GM23248 (cell line): ENCODE measurements around the gene KLHL10. TPM values are rescaled to one million over a fixed set of nuclear protein-coding genes. Genes with fewer than 3 reads are reported as not detected.
A peak's percentile ranks its signal among the peaks of the same experiment; 100 is the strongest.
"Not testable (repeated sequence)": the region's sequence is repeated elsewhere in the genome, so short reads cannot be mapped to it uniquely, and the experiment has no call there.

ENCODE experiments used
- DNase-seq: peaks from one replicate; pipeline ENCODE4 v3.0.0-alpha.2; 2015
- H2AFZ ChIP-seq: fragments of 200-600 bp; sonication (generic); 2 replicates; pipeline ENCODE4 v1.6.1; 2016; ENCODE audit warnings: antibody characterized with exemption
- H3F3A ChIP-seq: fragments of 200-600 bp; sonication (generic); 2 replicates; pipeline ENCODE4 v1.6.1; 2016; ENCODE audit warnings: mild to moderate bottlenecking, antibody characterized with exemption, mixed run types; ENCODE audit not compliant: insufficient read depth
- H3K27ac ChIP-seq: fragments of 200-600 bp; sonication (generic); 2 replicates; pipeline ENCODE4 v1.5.1; 2016; ENCODE audit warnings: mild to moderate bottlenecking
- H3K27me3 ChIP-seq: fragments of 200-600 bp; sonication (generic); replicated peaks from 2 replicates; pipeline ENCODE4 v1.6.1; 2016; ENCODE audit warnings: mild to moderate bottlenecking; ENCODE audit not compliant: insufficient read depth
- H3K36me3 ChIP-seq: fragments of 200-600 bp; sonication (generic); 2 replicates; pipeline ENCODE4 v1.6.1; 2016; ENCODE audit warnings: low read depth, mild to moderate bottlenecking
- H3K4me1 ChIP-seq: fragments of 200-600 bp; sonication (generic); 2 replicates; pipeline ENCODE4 v1.6.1; 2016; ENCODE audit warnings: mild to moderate bottlenecking; ENCODE audit not compliant: insufficient read depth
- H3K4me2 ChIP-seq: fragments of 200-600 bp; sonication (generic); one replicate; pipeline ENCODE4 v1.6.1; 2016; ENCODE audit warnings: mild to moderate bottlenecking; ENCODE audit not compliant: unreplicated experiment
- H3K4me3 ChIP-seq: fragments of 200-600 bp; sonication (generic); 2 replicates; pipeline ENCODE4 v1.5.1; 2016; ENCODE audit warnings: mild to moderate bottlenecking
- H3K79me2 ChIP-seq: fragments of 200-600 bp; sonication (generic); 2 replicates; pipeline ENCODE4 v1.6.1; 2016; ENCODE audit warnings: mild to moderate bottlenecking; ENCODE audit not compliant: insufficient read depth
- H3K9ac ChIP-seq: fragments of 200-600 bp; sonication (generic); 2 replicates; pipeline ENCODE4 v1.6.1; 2016; ENCODE audit warnings: mild to moderate bottlenecking
- H3K9me2 ChIP-seq: fragments of 200-600 bp; sonication (generic); 2 replicates; pipeline ENCODE4 v1.6.1; 2016; ENCODE audit warnings: mixed run types, mild to moderate bottlenecking, moderate library complexity; ENCODE audit not compliant: insufficient read depth
- H3K9me3 ChIP-seq: fragments of 200-600 bp; sonication (generic); one replicate; pipeline ENCODE4 v1.6.1; 2017; ENCODE audit warnings: low read depth
- H4K20me1 ChIP-seq: fragments of 200-600 bp; sonication (generic); 2 replicates; pipeline ENCODE4 v1.6.0; 2016; ENCODE audit not compliant: insufficient read depth
- EZH2 ChIP-seq: fragments of 200-600 bp; sonication (generic); IDR thresholded peaks from 2 replicates; pipeline ENCODE4 v1.6.1; 2018; ENCODE audit warnings: antibody characterized with exemption, mild to moderate bottlenecking; ENCODE audit not compliant: insufficient read depth, poor library complexity, severe bottlenecking
- EZH2phosphoT487 ChIP-seq: fragments of 200-600 bp; sonication (generic); IDR thresholded peaks from 2 replicates; pipeline ENCODE4 v1.6.1; 2018; ENCODE audit warnings: antibody characterized with exemption, moderate library complexity, mild to moderate bottlenecking, low read depth; ENCODE audit not compliant: insufficient read depth
- WGBS, 2 experiments: methylation state at CpG; one replicate each; pipeline ENCODE4 v1.1.6; 2015 to 2017; ENCODE audit warnings: low lambda C conversion rate in 2 of 2, low coverage in 1 of 2; ENCODE audit errors: missing lambda C conversion rate in 2 of 2; 5-methylcytosine and 5-hydroxymethylcytosine counted together
- in situ Hi-C: fragments of 300-500 bp; cut with MboI; formaldehyde crosslinking; loops from 2 replicates; pipeline ENCODE4 v1.15.0; 2020
- polyA plus RNA-seq: library from polyadenylated mRNA; unstranded; fragments of >200 nt; fragmentation: Nextera tagmentation; extraction: Ambion mirVana; gene quantifications from 2 replicates; pipeline ENCODE4 v1.2.1, GENCODE V29; 2016
- total RNA-seq: library from RNA; depleted of rRNA; stranded (reverse); fragments of >200 nt; shearing (Covaris generic); gene quantifications from 2 replicates; pipeline ENCODE4 v1.2.3, GENCODE V29; 2014

Gene KLHL10
- total and polyA plus RNA-seq, 2 experiments from 2014 or later = 0.09 to 2.3 TPM

GRCh38 chr17:41844971-41845370 lies 7.3 kb downstream of the KLHL10 start:
- Histone ChIP-seq H3K27me3 (no peaks in the 10 kb centered on the region), H3K36me3 (no peaks in the 10 kb centered on the region), H3K4me1 (no peaks in the 10 kb centered on the region), H3K9ac (no peak overlapping the region), H3K4me3 (no peak overlapping the region), H3K79me2 (peaks cover 25% of the 10 kb centered on the region), H3F3A (no peaks in the 10 kb centered on the region), H3K4me2 (no peak overlapping the region), H3K27ac (no peak overlapping the region), H3K9me2 (no peaks in the 10 kb centered on the region), H4K20me1 (0 out of 2 replicates have a peak, but pooled peaks cover 3% of the 10 kb centered on the region), H2AFZ (no peak overlapping the region), H3K9me3 (no peaks in the 10 kb centered on the region)
- in situ Hi-C loops = no loop called here
- 72 to 76% methylated on average over 6 of the region's 6 CpGs for WGBS, 2 experiments
- peak; percentile 29 for DNase-seq
- TF ChIP-seq EZH2phosphoT487 (no peak), EZH2 (no peak)

- Histone ChIP-seq H3F3A (no peaks in the 10 kb centered on the region), H3K9me3 (no peaks in the 10 kb centered on the region), H4K20me1 (0 out of 2 replicates have a peak, but pooled peaks cover 3% of the 10 kb centered on the region), H3K36me3 (no peaks in the 10 kb centered on the region; the same call in 1 of the 2 replicates), H3K9ac (no peak overlapping the region), H2AFZ (no peak overlapping the region), H3K79me2 (peaks cover 63% of the 10 kb centered on the region), H3K4me2 (no peak overlapping the region), H3K27me3 (no peaks in the 10 kb centered on the region), H3K4me1 (no peaks in the 10 kb centered on the region), H3K9me2 (no peaks in the 10 kb centered on the region), H3K4me3 (no peak overlapping the region), H3K27ac (no peak overlapping the region)
- DNase-seq = no peak
- 86 to 89% methylated on average over 4 of the region's 4 CpGs for WGBS, 2 experiments
- in situ Hi-C loops = no loop called here
- TF ChIP-seq EZH2phosphoT487 (no peak), EZH2 (no peak)
Observed at GRCh38 chr17:41848788-41849187, 11.2 kb downstream of the KLHL10 start.

GRCh38 chr17:41849251-41849990 lies 11.8 kb downstream of the KLHL10 start:
- Histone ChIP-seq H3K36me3 (peaks cover 6% of the 10 kb centered on the region; the same call in 1 of the 2 replicates), H3K27ac (no peak overlapping the region), H4K20me1 (0 out of 2 replicates have a peak, but pooled peaks cover 3% of the 10 kb centered on the region), H3K4me1 (no peaks in the 10 kb centered on the region), H3F3A (no peaks in the 10 kb centered on the region), H3K9me3 (no peaks in the 10 kb centered on the region), H3K9me2 (no peaks in the 10 kb centered on the region), H3K9ac (no peak overlapping the region), H3K4me2 (no peak overlapping the region), H3K79me2 (peaks cover 70% of the 10 kb centered on the region), H3K4me3 (no peak overlapping the region), H2AFZ (no peak overlapping the region), H3K27me3 (no peaks in the 10 kb centered on the region)
- no peak for DNase-seq
- WGBS, 2 experiments = 79 to 83% methylated on average over 4 of the region's 4 CpGs
- in situ Hi-C loops = no loop called here
- TF ChIP-seq EZH2phosphoT487 = no peak
- no peak for TF ChIP-seq EZH2

- H3K27me3 ChIP-seq, H3K27ac ChIP-seq, H3K4me1 ChIP-seq, H3F3A ChIP-seq, DNase-seq, H4K20me1 ChIP-seq, H2AFZ ChIP-seq, H3K9me3 ChIP-seq, H3K9ac ChIP-seq, H3K4me3 ChIP-seq, H3K4me2 ChIP-seq, in situ Hi-C loops, H3K9me2 ChIP-seq: not testable (repeated sequence)
- WGBS, 2 experiments = 93 to 95% methylated on average over 14 of the region's 14 CpGs
- Histone ChIP-seq H3K79me2 (peaks cover 86% of the 10 kb centered on the region), H3K36me3 (peaks cover 12% of the 10 kb centered on the region; the same call in 1 of the 2 replicates)
Observed at GRCh38 chr17:41851382-41851781, 13.8 kb downstream of the KLHL10 start.
